ENCODE measurements around the gene PMEL.
"Not testable (repeated sequence)": the region's sequence is repeated elsewhere in the genome, so short reads cannot be mapped to it uniquely, and the experiment has no call there.

Gene PMEL

GRCh38 chr12:55995366-55995765 is 29.5 kb upstream of the PMEL start:
- DNase-seq (ENCODE audit: low read depth): no peak
- no peak overlapping the region for H3K4me3 ChIP-seq (ENCODE audit: control insufficient read depth, low read depth, low read length)
- no peak for TF ChIP-seq CTCF (conservative IDR thresholded peaks at IDR 0.05; ENCODE audit: control insufficient read depth, insufficient read depth, low read depth, low read length)

- no peak overlapping the region for H3K4me3 ChIP-seq (ENCODE audit: control insufficient read depth, low read depth, low read length)
- DNase-seq (ENCODE audit: low read depth): no peak
- no peak for TF ChIP-seq CTCF (conservative IDR thresholded peaks at IDR 0.05; ENCODE audit: control insufficient read depth, insufficient read depth, low read depth, low read length)
Observed at GRCh38 chr12:55993230-55993853, 27.5 kb upstream of the PMEL start.

- no peak for DNase-seq (ENCODE audit: low read depth)
- no peak overlapping the region for H3K4me3 ChIP-seq (ENCODE audit: control insufficient read depth, low read depth, low read length)
- TF ChIP-seq CTCF (conservative IDR thresholded peaks at IDR 0.05; ENCODE audit: control insufficient read depth, insufficient read depth, low read depth, low read length): no peak
Observed at GRCh38 chr12:55991110-55991509, 25.3 kb upstream of the PMEL start.

GRCh38 chr12:55985976-55986375 is 20.1 kb upstream of the PMEL start:
- not testable (repeated sequence) for DNase-seq (ENCODE audit: low read depth)

GRCh38 chr12:55985341-55985740 is 19.5 kb upstream of the PMEL start:
- no peak overlapping the region for H3K4me3 ChIP-seq (ENCODE audit: control insufficient read depth, low read depth, low read length)
- no peak for DNase-seq (ENCODE audit: low read depth)
- TF ChIP-seq CTCF (conservative IDR thresholded peaks at IDR 0.05; ENCODE audit: control insufficient read depth, insufficient read depth, low read depth, low read length): no peak

More at GRCh38 chr12:55985976-55986375, 20.1 kb upstream of the PMEL start:
- not testable (repeated sequence) for H3K4me3 ChIP-seq (ENCODE audit: control insufficient read depth, low read depth, low read length)

GRCh38 chr12:55984861-55985260 is 19.0 kb upstream of the PMEL start:
- no peak for TF ChIP-seq CTCF (conservative IDR thresholded peaks at IDR 0.05; ENCODE audit: control insufficient read depth, insufficient read depth, low read depth, low read length)
- DNase-seq (ENCODE audit: low read depth): no peak
- no peak overlapping the region for H3K4me3 ChIP-seq (ENCODE audit: control insufficient read depth, low read depth, low read length)

GRCh38 chr12:55983232-55983842 is 17.5 kb upstream of the PMEL start:
- no peak for DNase-seq (ENCODE audit: low read depth)
- no peak overlapping the region for H3K4me3 ChIP-seq (ENCODE audit: control insufficient read depth, low read depth, low read length)
- no peak for TF ChIP-seq CTCF (conservative IDR thresholded peaks at IDR 0.05; ENCODE audit: control insufficient read depth, insufficient read depth, low read depth, low read length)
